Stimulated activated CD8-positive, alpha-beta memory T cell treated with anti-CD3 and anti-CD28 coated beads, Interleukin-7, amount 100 ng/mL, for 48 hours (primary cell): ENCODE results near the gene MAIP1.
"Not testable (repeated sequence)": the region's sequence is repeated elsewhere in the genome, so short reads cannot be mapped to it uniquely, and the experiment has no call there.

ENCODE experiments used
- DNase-seq, 2 donors: peaks; one replicate each; pipeline ENCODE4 v3.0.0-alpha.2; 2020; ENCODE audit warnings: low read depth in 1 of 2; ENCODE audit errors: extremely low read depth in 1 of 2

Gene MAIP1, protein sequence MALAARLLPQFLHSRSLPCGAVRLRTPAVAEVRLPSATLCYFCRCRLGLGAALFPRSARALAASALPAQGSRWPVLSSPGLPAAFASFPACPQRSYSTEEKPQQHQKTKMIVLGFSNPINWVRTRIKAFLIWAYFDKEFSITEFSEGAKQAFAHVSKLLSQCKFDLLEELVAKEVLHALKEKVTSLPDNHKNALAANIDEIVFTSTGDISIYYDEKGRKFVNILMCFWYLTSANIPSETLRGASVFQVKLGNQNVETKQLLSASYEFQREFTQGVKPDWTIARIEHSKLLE

GRCh38 chr2:199955339-199956061, at the start of gene MAIP1, which contains the start of gene TYW5:
Gene MAIP1 (plus strand): TSS chr2:199955582. CDS start chr2:199955799, 217 bp downstream.
Gene TYW5 (minus strand): TSS chr2:199955491. CDS start chr2:199955470, 21 bp downstream.
- DNase-seq: peak; percentile 56 to 66

DNA sequence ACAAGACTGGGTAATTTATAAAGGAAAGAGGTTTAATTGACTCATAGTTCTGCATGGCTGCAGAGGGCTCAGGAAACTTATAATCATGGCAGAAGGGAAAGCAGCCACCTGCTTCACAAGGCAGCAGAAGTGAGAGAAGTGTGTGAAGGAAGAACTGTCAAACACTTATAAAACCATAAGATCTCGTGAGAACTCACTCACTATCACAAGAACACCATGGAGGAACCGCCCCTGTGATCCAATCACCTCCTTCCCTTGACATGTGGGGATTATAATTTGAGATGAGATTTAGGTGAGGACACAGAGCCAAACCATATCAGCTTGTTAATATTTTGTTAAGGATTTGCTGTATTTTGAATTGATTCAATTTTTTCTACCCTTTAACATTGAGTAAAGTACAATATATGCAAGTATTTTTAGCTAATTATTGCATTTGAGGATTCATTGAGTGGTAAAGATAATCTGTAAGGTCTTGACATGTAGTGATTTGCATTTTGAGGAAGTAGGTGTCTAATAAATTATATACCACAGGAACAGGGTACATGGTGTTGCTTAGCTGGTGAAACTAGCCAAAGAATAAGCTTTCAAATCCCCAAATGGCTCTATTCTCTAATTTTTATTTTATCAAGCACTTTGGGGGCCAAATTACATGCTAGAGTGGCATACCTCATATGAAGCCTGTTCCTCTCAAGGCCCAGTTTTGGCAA, 48.2 kb upstream of the MAIP1 start:
- DNase-seq: no peak

DNA sequence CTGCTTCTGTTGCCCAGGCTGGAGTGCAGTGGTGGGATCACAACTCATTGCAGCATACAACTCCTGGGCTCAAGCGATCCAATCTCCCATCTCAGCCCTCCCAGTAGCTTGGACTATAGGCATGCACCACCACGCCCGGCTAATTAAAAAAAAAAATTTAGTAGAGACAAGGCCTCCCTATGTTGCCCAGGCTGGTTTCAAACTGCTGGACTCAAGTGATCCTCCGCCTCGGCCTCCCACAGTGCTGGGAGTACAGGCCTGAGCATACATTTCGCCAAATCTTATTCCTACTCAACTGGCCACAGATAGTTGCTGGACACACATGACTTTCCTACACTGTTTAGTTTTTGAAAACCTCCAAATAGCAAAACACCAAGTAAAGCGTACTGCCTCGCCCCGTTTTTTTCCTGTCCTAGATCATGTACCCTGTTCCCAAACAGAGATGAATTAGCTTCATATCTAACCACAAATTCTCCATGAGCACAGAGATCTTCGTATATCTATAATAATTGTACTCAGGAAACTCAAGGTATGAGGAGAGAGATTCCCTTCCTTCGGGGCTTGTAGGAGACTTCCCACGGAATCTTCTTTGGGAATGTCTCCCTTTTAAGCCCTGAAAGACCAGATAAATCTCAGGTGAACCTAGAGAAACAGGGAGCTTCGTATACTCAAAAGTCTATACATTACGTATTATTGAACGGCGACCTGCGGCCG, 44.9 kb upstream of the MAIP1 start:
- no peak for DNase-seq

GRCh38 chr2:199911052-199911876, 44.1 kb upstream of the MAIP1 start, which contains the start of gene C2orf69:
Gene C2orf69 (plus strand): TSS chr2:199911293. CDS start chr2:199911439, 146 bp downstream.
- DNase-seq: peak; percentile 79 to 92

GRCh38 chr2:199911877-199912161, 43.6 kb upstream of the MAIP1 start:
- DNase-seq: no peak

- not testable (repeated sequence) for DNase-seq
Measured at GRCh38 chr2:199912553-199913114, 42.7 kb upstream of the MAIP1 start.

DNA sequence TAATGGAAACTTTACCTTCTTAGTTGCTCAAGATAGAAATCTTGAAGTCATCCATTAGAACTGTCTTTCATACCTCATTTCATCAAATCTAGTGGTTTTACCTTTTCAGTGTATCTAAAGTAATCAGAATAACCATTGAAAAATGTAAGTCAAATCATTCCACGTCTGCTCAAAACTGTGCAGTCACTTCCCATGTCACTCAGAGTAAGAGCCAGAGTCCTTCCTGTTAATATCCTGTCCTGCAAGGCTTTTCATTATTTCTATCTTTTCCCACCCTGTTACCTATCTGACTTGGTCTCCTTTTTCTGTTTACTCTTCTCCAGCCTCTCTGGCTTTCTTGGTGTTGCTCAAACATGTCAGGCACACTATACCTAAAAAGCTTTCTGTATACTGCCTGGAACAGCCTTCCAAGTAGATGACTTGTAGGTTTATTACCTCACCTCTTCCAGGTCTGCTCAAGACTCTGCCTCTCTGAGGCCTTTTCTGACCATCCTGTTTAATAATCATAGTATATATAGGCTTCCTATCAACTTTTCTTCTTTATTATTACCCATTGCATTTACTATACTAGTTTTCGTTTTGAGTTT, 40.9 kb upstream of the MAIP1 start:
- no peak for DNase-seq

DNA sequence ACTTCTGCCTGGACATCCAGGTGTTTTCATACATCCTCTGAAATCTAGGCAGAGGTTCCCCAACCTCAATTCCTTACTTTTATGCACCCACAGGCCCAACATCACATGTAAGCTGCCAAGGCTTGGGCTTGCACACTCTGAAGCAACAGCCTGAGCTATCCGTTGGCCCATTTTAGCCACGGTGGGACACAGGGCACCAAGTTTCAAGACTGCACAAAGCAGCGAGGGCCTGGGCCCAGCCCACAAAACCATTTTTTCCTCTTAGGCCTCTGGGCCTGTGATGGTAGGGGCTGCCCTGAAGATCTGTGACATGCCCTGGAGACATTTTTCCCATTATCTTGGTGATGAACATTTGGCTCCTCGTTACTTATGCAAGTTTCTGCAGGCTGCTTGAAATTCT, 38.4 kb upstream of the MAIP1 start:
- no peak for DNase-seq

DNA sequence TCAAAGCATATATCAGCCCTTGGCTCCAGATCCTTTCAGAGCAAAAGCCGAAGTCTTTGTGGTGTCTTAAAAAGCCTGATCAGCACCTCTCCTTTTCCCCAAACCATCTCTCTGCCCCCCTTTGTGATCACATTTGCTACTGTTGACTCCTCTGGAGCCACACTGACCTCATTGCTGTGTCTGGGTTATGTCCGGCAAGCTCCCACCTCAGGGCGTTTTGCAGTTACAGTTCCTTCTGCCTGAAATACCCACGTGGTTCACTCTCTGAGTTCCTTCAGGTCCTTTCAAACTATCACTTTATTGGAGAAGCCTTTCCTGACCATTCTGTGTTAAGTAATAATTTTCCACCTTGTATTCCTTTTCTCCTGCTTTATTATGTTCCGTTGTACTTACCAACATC, 32.5 kb upstream of the MAIP1 start:
- no peak for DNase-seq

DNA sequence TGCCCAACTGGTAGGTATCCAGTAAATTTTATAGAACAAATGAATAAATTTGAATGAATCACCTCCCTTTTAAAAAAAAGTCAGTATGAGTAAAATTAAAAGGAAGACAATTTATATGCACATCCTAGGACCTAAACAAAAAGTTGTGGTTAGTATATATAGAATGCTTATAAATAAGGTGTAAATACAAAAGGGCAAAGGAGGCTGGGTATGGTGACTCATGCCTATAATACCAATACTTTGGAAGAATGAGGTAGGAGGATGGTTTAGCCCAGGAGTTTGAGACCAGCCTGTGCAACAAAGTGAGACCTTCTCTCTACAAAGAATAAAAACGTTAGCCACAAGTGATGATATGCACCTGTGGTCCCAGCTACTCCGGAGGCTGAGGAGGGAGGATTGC, 31.5 kb upstream of the MAIP1 start:
- DNase-seq: no peak

- DNase-seq: no peak
Measured at GRCh38 chr2:199926806-199927205, 28.6 kb upstream of the MAIP1 start.

GRCh38 chr2:199928226-199928625, 27.2 kb upstream of the MAIP1 start:
- no peak for DNase-seq

DNA sequence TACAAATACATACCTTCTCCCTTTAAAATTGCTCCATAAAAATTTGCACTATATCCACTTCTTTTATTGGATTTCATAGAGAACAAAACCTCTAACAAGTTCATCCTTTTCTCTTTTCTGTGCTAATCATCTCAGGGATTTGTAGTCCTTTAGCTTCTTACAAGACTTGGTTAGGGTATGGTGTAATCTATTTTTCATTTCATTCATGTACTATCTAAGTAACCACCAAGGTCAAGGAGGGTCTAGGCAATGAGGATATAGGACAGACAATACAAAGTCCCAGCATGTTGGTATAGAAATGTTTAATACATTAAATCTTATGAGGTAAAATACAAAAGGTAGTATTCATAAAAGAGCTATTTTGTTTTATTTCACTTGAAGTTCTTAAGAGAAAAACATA, 26.8 kb upstream of the MAIP1 start:
- DNase-seq: no peak

DNA sequence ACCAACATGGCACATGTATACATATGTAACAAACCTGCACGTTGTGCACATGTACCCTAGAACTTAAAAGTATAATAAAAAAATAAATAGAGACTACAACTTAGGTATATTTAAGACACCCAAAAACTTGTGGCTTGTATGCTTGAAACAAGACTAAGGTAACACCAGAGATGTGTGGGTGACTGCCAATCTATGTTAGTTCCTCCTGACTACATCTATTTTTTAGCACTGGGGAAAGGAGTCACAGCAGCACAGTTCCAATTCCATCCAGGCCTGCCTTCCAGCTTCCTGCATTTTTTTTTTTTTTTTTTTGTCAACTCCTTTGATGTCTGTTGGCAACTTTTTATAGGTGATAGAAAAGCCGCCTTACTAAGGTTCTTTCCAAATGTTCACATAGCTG, 26.1 kb upstream of the MAIP1 start:
- no peak for DNase-seq

DNA sequence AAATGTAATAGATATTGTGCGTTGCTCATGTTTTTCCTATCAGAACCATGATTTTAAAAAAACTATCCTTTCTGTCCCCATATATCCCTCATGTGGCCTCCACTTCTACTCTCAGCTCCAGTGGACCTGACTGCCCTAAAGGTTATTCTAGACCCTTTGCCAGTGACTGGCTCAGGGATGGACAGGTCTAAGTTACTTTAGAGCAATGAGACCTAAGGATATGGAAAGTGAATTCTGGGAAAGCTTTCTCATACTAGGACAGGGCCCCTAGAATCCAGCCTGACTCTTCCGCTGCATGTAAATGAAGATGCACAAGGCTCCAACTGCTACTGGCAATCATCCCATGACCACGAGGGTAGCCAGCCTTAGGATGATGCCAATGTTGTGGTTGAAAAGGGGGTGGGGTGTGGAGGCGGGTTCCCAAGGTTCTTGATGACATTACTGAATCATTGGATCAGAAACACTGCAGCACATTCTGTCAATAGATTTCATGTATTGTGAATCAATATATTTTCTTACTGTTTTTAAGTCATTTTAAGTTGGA, 23.0 kb upstream of the MAIP1 start:
- DNase-seq: no peak

DNA sequence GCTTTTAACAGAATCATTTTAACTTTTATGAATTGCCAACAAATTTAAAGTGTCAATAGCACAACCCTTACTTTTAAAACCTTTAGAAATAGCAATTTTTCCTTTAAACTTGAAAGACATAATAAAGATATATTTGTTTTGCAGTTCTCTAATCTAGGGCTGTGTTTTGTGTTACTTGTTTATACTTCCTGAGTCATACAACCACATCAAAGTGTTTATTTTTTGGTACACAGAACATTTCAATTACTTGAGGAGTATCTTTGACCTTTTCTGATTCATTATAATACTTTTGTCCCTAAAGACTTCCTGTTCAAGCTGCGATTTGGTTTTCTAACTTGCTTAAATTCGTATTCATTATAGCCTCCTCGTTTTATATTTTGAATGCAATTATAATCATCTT, 21.9 kb upstream of the MAIP1 start:
- DNase-seq: no peak

DNA sequence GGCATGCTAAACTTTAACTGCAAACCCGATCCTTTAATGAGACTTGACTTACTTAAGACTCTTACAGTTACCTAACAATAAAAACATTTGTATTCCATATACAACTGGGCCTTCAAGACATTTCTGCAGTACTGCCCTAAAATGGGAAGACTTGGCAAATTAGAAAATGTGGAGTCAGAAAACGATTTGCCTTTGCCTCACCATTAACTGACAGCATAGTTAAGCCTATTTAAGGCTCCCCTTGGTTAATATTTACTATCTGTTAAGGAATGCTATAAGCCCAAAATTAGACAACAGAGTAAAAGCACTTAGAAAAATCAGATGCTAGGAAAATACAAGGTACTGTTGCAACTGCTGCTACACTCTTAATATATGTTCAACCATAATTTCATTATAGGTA, 18.8 kb upstream of the MAIP1 start:
- no peak for DNase-seq

GRCh38 chr2:199940373-199940772, 15.0 kb upstream of the MAIP1 start:
- no peak for DNase-seq

DNA sequence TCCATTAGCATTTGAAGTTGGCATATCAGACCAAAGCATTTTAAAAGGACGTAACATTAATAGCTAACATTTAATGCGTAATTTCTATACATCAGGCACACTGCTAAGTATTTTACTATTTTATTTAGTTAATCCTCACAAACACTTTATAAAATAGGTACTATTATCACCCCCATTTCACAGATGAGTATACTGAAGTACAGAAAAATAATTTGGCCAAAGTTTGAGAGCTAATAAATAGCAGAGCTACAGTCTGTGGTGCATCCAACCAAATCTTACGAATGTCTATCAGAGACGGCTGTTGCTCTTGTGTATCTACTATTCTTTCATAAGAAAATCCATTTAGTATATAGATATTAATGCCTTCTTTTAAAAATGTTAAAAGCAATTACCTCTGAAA, 12.0 kb upstream of the MAIP1 start:
- DNase-seq: no peak
